Glutamatergic neuron (in vitro differentiated cells): ENCODE measurements around the gene TIMM44. TPM values are rescaled to one million over a fixed set of nuclear protein-coding genes. Genes with fewer than 3 reads are reported as not detected.

Source experiments
- DNase-seq: peaks from one replicate; pipeline ENCODE4 v3.0.0; 2022
- H3K27ac Mint-ChIP-seq: one replicate; pipeline ENCODE4 v1.8.0; 2020; ENCODE audit warnings: mild to moderate bottlenecking, mixed read lengths, inconsistent platforms; ENCODE audit not compliant: unreplicated experiment
- H3K27me3 Mint-ChIP-seq: one replicate; pipeline ENCODE4 v1.8.0; 2020; ENCODE audit warnings: mild to moderate bottlenecking, moderate library complexity, mixed read lengths, inconsistent platforms; ENCODE audit not compliant: unreplicated experiment
- H3K36me3 Mint-ChIP-seq: one replicate; pipeline ENCODE4 v1.8.0; 2020; ENCODE audit warnings: mild to moderate bottlenecking, mixed read lengths, inconsistent platforms; ENCODE audit not compliant: unreplicated experiment
- H3K4me1 Mint-ChIP-seq: one replicate; pipeline ENCODE4 v1.8.0; 2020; ENCODE audit warnings: mild to moderate bottlenecking, low read depth, mixed read lengths, inconsistent platforms; ENCODE audit not compliant: unreplicated experiment
- H3K4me3 Mint-ChIP-seq: one replicate; pipeline ENCODE4 v1.8.0; 2020; ENCODE audit warnings: mild to moderate bottlenecking, mixed read lengths, inconsistent platforms; ENCODE audit not compliant: unreplicated experiment
- H3K9me3 Mint-ChIP-seq: one replicate; pipeline ENCODE4 v1.8.0; 2020; ENCODE audit warnings: mild to moderate bottlenecking, moderate library complexity, mixed read lengths, inconsistent platforms; ENCODE audit not compliant: unreplicated experiment
- CTCF ChIP-seq: fragments of 200-600 bp; sonication (generic); IDR thresholded peaks from one replicate; pipeline ENCODE4 v1.5.0; 2021; ENCODE audit not compliant: partially characterized antibody, unreplicated experiment
- total RNA-seq: library from RNA; stranded (reverse); fragmentation: NEBNext Ultra II Directional; extraction: Animal tissue kit (Norgen Biotek cat#: 25700); gene quantifications from one replicate; pipeline ENCODE4 v1.2.1, GENCODE V29; 2021; ENCODE audit not compliant: unreplicated experiment

Gene TIMM44
- total RNA-seq, 1 donor from 2014 or later, result 109 TPM

DNA sequence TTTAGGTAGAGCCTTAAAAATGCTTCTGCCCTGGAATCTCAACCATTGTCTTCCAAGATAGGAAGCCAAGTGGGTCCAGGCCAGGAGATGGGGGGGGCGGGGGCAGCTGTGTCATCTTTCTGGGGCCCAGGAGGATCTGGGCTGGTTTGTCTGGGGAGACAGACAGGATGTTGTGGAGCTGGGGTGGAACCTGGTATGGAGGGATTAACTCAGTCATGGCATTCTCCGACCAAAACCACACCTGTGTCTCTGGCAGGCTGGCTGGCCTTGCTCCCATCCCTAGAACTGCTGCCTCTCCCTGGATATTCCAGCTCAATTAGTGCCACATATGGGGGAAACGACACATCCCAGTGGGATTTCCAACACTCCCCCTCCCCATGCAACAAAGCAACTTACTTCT lies 42.5 kb downstream of the TIMM44 start:
- H3K36me3 Mint-ChIP-seq, result no peaks in the 10 kb centered on the region
- H3K4me3 Mint-ChIP-seq, result no peak overlapping the region
- H3K9me3 Mint-ChIP-seq, result peaks cover 10% of the 10 kb centered on the region
- no peak overlapping the region for H3K27ac Mint-ChIP-seq
- H3K4me1 Mint-ChIP-seq, result peaks cover 10% of the 10 kb centered on the region
- no peak for DNase-seq
- H3K27me3 Mint-ChIP-seq, result peaks cover 12% of the 10 kb centered on the region
- no peak for TF ChIP-seq CTCF

DNA sequence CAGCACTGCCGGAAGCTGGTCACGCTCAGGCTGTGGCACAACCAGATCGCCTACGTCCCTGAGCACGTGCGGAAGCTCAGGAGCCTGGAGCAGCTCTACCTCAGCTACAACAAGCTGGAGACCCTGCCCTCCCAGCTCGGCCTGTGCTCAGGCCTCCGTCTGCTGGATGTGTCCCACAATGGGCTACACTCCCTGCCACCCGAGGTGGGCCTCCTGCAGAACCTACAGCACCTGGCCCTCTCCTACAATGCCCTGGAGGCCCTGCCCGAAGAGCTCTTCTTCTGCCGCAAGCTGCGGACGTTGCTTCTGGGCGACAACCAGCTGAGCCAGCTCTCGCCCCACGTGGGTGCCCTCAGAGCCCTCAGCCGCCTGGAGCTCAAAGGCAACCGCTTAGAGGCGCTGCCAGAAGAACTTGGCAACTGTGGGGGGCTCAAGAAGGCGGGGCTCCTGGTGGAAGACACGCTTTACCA lies 43.0 kb downstream of the TIMM44 start:
- no peak overlapping the region for H3K27ac Mint-ChIP-seq
- H3K27me3 Mint-ChIP-seq, result peaks cover 11% of the 10 kb centered on the region
- H3K4me1 Mint-ChIP-seq, result peaks cover 7% of the 10 kb centered on the region
- no peak for TF ChIP-seq CTCF
- no peak overlapping the region for H3K4me3 Mint-ChIP-seq
- peaks cover 8% of the 10 kb centered on the region for H3K9me3 Mint-ChIP-seq
- DNase-seq, result no peak
- H3K36me3 Mint-ChIP-seq, result no peaks in the 10 kb centered on the region

- H3K9me3 Mint-ChIP-seq, result peaks cover 5% of the 10 kb centered on the region
- H3K4me3 Mint-ChIP-seq, result no peak overlapping the region
- no peaks in the 10 kb centered on the region for H3K36me3 Mint-ChIP-seq
- TF ChIP-seq CTCF, result no peak
- DNase-seq, result no peak
- peaks cover 11% of the 10 kb centered on the region for H3K27me3 Mint-ChIP-seq
- no peak overlapping the region for H3K27ac Mint-ChIP-seq
- peaks cover 4% of the 10 kb centered on the region for H3K4me1 Mint-ChIP-seq
Observed at GRCh38 chr19:7899751-7900378, 43.6 kb downstream of the TIMM44 start.

- Mint-ChIP-seq H3K27me3 (peaks cover 11% of the 10 kb centered on the region), H3K36me3 (no peaks in the 10 kb centered on the region), H3K4me1 (peaks cover 2% of the 10 kb centered on the region), H3K9me3 (peaks cover 4% of the 10 kb centered on the region), H3K27ac (no peak overlapping the region), H3K4me3 (no peak overlapping the region)
- no peak for TF ChIP-seq CTCF
- DNase-seq, result no peak
Observed at GRCh38 chr19:7898967-7899366, 44.5 kb downstream of the TIMM44 start.

- no peaks in the 10 kb centered on the region for H3K4me1 Mint-ChIP-seq
- H3K4me3 Mint-ChIP-seq, result no peak overlapping the region
- H3K27me3 Mint-ChIP-seq, result peaks cover 4% of the 10 kb centered on the region
- no peaks in the 10 kb centered on the region for H3K9me3 Mint-ChIP-seq
- no peak for DNase-seq
- no peak for TF ChIP-seq CTCF
- H3K27ac Mint-ChIP-seq, result no peak overlapping the region
- no peaks in the 10 kb centered on the region for H3K36me3 Mint-ChIP-seq
Observed at GRCh38 chr19:7897292-7897691, 46.2 kb downstream of the TIMM44 start.
